ENCODE results near the gene LRRC56.
"Not testable (repeated sequence)": the region's sequence is repeated elsewhere in the genome, so short reads cannot be mapped to it uniquely, and the experiment has no call there.

LRRC56 gene

GRCh38 chr11:502288-503178, 34.8 kb upstream of the LRRC56 start:
- DNase-seq, result no peak

- no peak for DNase-seq
Measured at GRCh38 chr11:503179-503981, 33.9 kb upstream of the LRRC56 start.

DNA sequence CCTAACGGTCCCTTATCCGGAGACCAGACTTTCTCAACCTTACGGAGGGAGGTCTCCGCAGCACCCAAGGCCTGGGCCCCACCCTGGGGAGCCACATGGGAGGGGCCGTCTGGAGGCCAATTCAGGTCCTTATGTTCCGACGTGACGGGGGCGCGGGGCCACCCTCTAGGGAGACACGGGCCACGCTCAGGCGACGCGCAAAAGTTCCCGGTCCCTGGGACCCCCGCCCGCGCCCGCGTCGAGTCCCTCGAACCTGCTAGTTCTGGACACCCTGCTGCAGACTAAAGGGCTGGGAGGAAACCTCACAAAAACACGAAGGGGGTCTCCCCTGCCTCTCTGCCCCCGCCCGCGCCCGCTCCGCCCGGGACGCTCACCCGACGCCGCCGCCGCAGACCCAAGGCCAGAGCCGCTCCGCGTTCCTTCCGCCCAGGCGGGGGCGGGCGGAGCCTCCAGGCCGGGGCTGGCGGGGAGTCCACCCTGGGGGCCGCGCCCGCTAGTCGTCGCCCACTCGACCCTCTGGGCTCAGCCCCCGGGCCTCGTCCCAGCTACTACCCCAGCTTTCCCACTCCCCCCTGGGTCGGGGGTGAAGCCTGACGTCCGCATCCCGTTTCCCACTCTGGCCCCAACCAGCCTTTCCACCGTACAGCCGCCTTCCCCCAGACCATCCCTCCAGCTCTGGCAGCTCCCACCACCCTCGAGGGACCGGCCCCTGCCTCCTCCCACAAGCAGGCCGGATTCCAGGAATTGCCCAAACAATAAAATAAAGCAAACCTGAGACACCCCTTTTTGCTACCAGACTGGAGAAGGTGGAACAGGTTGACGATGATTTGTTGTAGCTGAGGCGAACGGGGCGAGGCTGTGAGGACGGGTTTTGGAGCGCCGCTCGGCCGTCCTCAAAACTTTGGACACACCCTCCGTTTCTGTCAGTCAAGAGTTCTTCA, 33.0 kb upstream of the LRRC56 start:
- DNase-seq, result no peak

DNA sequence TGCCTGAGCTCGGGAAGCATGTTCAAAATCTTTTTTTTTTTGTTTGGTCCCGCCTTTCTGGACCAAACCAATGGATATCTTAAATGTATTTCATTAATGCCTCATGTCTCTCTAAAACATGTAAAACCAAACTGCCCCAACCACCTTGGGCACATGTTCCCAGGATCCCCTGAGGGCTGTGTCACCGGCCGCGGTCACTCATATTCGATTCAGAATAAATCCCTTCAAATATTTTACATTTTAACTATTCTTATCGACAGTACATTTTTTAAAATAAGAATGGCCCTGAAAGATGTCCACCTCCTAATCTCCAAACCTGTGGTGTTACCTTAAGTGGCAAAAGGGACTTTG, 32.4 kb upstream of the LRRC56 start:
- no peak for DNase-seq

- DNase-seq, result peak; percentile 98
Measured at GRCh38 chr11:506238-506994, 30.9 kb upstream of the LRRC56 start.

DNA sequence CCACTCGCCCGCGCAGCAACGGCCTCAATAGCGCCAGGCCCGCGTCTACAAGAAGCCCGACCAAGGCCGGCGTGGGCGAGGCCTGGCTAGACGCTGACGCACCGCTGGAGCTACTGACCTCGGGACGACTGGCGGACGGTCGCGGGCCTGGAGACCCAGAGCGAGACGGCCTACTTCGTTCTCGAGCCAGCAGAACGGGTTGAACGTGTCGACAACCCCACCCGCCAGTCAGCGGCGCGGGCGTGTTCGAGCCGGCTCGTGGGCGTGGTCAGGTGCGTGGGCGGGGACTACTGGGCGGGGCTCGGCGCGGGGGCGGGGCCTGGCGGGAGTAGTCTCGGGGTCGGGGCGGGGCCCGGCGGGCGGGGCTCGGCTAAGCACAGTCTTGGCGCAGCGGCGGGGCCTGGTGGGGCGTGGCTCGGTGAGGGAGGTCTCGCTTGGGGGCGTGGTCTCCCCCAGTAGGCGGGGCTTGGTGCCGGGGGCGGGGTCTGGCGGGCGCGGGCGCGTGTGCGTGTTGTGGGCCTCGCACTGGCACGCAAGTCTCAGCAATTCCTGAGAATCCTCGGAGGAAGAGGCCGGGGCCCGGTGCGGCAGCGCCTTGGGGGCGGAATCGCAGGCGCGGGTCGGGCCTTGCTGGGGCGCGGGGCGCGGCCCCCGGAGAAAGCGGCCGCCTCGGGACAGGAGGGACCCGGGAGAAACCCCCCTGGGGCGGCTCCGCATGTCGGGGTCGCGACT, 30.2 kb upstream of the LRRC56 start, which contains the start of gene RNH1:
RNH1 (minus strand) TSS at position 248 of the 732 bp plus-strand sequence. CDS start 5,080 bp downstream, outside the sequence.
- DNase-seq, result peak; percentile 95

- peak; percentile 29 for DNase-seq
Measured at GRCh38 chr11:507727-508515, 29.4 kb upstream of the LRRC56 start.

DNA sequence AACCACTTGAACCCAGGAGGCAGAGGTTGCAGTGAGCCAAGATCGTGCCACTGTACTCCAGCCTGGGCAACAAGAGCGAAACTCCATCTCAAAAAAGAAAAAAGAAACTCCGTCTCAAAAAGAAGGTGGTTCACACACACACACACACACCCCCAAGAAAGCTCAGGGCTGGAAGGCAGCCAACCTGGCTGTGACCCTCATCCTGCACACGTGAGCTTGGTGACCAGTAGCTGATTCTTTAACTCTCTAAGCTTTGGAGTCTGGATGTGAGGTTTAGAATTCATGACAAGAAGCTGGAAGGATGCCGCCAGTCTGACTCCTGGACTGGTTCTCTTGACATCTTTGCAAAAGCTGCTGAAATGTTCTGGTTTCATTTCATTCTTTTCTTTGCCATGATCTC, 28.4 kb upstream of the LRRC56 start:
- no peak for DNase-seq

- no peak for DNase-seq
Measured at GRCh38 chr11:512761-513595, 24.3 kb upstream of the LRRC56 start.

GRCh38 chr11:514606-515005, 22.7 kb upstream of the LRRC56 start:
- no peak for DNase-seq

DNA sequence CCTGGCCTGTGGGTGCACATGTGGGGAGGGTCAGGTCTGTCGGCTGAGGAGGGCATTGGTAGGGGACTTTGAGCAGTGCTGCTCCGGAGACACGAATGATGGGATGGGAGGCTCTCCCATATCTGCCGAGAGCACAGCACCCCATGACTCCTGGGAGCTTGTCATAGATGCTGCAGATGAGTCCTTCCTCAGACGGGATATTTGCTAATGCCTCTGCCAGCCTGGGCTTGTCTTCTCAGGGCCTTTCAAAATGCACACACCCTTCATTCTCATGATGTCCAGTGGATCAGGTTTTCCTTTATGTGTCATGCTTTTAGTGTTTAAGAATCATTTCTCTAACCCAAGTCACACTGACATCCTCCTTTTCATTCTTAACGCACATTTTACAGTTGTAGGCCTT, 22.2 kb upstream of the LRRC56 start:
- DNase-seq, result no peak

GRCh38 chr11:516400-516799, 20.9 kb upstream of the LRRC56 start:
- DNase-seq, result no peak

DNA sequence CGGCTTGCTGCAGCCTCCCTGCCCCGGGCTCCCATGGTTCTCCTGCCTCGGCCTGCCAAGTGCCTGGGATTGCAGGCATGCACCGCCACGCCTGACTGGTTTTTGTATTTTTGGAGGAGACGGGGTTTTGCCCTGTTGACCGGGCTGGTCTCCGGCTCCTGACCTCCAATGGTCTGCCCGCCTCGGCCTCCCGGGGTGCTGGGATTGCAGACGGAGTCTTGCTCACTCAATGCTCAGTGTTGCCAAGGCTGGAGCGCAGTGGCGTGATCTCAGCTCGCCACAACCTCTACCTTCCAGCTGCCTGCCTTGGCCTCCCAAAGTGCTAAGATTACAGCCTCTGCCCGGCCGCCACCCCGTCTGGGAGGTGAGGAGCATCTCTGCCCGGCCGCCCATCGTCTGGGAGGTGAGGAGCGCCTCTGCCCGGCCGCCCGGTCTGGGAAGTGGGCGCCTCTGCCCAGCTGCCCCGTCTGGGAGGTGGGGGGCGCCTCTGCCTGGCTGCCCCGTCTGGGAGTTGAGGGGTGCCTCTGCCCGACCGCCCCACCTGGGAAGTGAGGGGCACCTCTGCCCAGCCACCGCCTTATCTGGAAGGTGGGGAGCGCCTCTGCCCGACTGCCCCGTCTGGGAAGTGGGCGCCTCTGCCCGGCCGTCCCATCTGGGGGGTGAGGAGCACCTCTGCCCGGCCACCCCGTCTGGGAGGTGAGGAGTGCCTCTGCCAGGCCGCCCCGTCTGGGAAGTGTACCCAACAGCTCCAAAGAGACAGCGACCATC, 20.2 kb upstream of the LRRC56 start:
- not testable (repeated sequence) for DNase-seq

DNA sequence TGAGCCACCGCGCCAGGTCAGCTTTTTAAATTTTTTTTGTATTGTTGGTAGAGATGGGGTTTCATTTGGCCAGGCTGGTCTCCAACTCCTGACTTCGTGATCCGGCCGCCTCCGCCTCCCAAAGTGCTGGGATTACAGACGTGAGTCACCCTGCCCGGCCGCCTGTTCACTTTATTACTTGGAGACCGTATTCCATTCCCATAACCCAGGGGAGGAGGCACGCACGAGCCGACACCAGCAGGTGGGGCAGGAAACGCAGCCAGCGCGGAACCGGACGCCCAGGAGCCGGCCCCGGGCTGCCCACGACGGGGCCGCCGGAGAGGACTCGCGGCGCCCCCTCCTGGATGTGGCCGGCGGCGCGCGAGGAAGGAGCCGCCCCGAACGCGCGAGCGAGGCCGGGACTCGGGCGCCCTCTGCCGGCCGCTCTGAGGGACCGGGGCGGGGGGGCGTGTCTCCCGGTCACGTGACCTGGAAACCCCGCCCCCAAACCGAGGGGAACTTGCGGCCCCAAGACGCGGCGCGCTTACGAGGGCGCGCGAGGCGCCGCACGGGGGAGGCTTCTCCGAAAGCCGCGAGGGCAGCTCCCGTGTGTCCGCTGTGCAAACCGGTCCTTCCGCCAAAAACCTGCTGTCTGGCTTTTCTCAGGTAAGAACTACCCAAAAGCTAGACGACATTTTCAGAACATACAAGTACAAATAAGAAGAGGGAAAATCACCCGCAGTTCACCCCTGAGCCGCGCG, 18.7 kb upstream of the LRRC56 start:
- DNase-seq, result no peak

- DNase-seq, result no peak
Measured at GRCh38 chr11:520428-521176, 16.7 kb upstream of the LRRC56 start.

DNA sequence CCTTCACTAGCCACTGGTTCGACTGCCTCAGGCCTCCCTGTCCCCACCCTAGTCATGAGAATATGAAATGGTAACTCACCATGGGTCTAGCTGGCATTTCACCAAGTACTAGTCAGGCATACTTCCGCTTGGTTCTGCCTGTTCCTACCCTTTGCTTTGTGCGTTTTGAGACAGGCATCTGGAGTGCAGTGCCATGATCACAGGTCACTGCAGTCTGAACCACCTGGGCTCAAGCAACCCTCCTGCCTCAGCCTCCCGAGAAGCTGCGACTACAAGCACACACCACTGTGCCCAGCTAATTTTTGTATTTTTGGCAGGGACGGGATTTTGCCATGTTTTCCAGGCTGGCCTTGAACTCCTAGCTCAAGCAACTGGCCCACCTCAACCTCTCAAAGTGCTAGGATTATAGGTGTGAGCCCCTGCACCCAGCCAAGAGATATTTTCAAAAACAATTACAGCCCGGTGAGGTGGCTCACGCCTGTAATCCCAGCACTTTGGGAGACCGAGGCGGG, 16.1 kb upstream of the LRRC56 start:
- no peak for DNase-seq

GRCh38 chr11:526192-526591, 11.1 kb upstream of the LRRC56 start:
- no peak for DNase-seq

All from NCI-H345 (cell line).